GM12865 (cell line): ENCODE results near the gene PTPRE.

Source experiments
- DNase-seq: peaks from one replicate; pipeline ENCODE4 v3.0.0; 2010; ENCODE audit warnings: low read depth
- H3K4me3 ChIP-seq: 2 replicates; pipeline ENCODE4 v1.5.1; 2011; ENCODE audit warnings: mild to moderate bottlenecking, low read depth, low read length, control low read depth
- CTCF ChIP-seq: IDR thresholded peaks from 2 replicates; pipeline ENCODE4 v1.5.1; 2011; ENCODE audit warnings: low read length, control low read depth, low read depth, inconsistent platforms; ENCODE audit not compliant: insufficient read depth; ENCODE audit errors: missing control alignments

PTPRE gene

GRCh38 chr10:127882391-127882790 lies 24.5 kb upstream of the PTPRE start:
- DNase-seq: no peak
- no peak overlapping the region for H3K4me3 ChIP-seq
- TF ChIP-seq CTCF: no peak

- TF ChIP-seq CTCF: no peak
- DNase-seq: no peak
- no peak overlapping the region for H3K4me3 ChIP-seq
Measured at GRCh38 chr10:127882801-127883459, 24.0 kb upstream of the PTPRE start.

GRCh38 chr10:127883516-127883915 lies 23.4 kb upstream of the PTPRE start:
- no peak for DNase-seq
- no peak for TF ChIP-seq CTCF
- no peak overlapping the region for H3K4me3 ChIP-seq

- DNase-seq: no peak
- no peak for TF ChIP-seq CTCF
Measured at GRCh38 chr10:127884501-127884900, 22.4 kb upstream of the PTPRE start.

GRCh38 chr10:127886371-127887051 lies 20.4 kb upstream of the PTPRE start:
- no peak overlapping the region for H3K4me3 ChIP-seq
- no peak for TF ChIP-seq CTCF
- DNase-seq: no peak

More at GRCh38 chr10:127884501-127884900, 22.4 kb upstream of the PTPRE start:
- H3K4me3 ChIP-seq: no peak overlapping the region

GRCh38 chr10:127887541-127888415 lies 19.1 kb upstream of the PTPRE start:
- DNase-seq: no peak
- no peak for TF ChIP-seq CTCF
- no peak overlapping the region for H3K4me3 ChIP-seq
